Measurements from ENCODE around the gene CYGB. TPM values are rescaled to one million over a fixed set of nuclear protein-coding genes. Genes with fewer than 3 reads are reported as not detected.

Gene CYGB
- total and polyA plus RNA-seq, 2 of the 13 experiments (the other 11 are each of a cell fraction or from before 2014, with no cell fraction given): 18.9 to 27.1 TPM

DNA sequence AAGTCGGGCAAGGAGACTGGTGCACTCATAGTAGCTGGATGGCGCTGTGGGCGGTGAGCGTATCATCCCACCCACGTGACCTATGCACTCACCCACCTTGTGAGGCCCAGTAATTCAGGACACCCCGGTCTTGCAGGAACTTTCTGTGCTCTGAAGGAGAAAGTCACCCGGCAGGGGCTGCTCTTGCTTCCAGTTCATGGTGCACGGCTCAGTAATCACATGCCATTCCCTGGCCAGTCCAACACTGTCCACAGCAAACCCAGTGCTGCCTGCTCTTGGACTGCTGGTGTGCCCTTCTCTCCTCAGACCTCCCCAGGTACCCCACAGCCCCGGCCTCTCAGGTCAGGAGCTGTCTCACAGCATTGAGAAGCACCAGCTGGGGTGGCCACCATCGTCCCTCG, 19.9 kb downstream of the CYGB start (continued):
- TF ChIP-seq GZF1 (CRISPR knock-in tag; IDR thresholded peaks at IDR 0.05) (no peak), MTF1 (CRISPR knock-in tag; IDR thresholded peaks at IDR 0.05) (no peak), ZNF567 (CRISPR knock-in tag; IDR thresholded peaks at IDR 0.05; ENCODE audit: borderline replicate concordance) (no peak), MEIS2 (CRISPR knock-in tag; IDR thresholded peaks at IDR 0.05) (no peak), ZNF160 (CRISPR knock-in tag; IDR thresholded peaks at IDR 0.05) (no peak), IKZF4 (CRISPR knock-in tag; IDR thresholded peaks at IDR 0.05; ENCODE audit: borderline replicate concordance, low read depth, not compliant biosample characterization) (no peak), ZNF121 (CRISPR knock-in tag; IDR thresholded peaks at IDR 0.05) (0 out of 2 replicates have a peak, but pooled peaks have one; percentile 12), ZFX (CRISPR knock-in tag; IDR thresholded peaks at IDR 0.05; ENCODE audit: low read depth) (0 out of 2 replicates have a peak, but pooled peaks have one; percentile 35), ZNF124 (CRISPR knock-in tag; IDR thresholded peaks at IDR 0.05) (no peak), ARID2 (CRISPR knock-in tag; IDR thresholded peaks at IDR 0.05; ENCODE audit: borderline replicate concordance) (no peak), ZFP62 (CRISPR knock-in tag; IDR thresholded peaks at IDR 0.05) (no peak), ZNF749 (CRISPR knock-in tag; IDR thresholded peaks at IDR 0.05; ENCODE audit: borderline replicate concordance) (no peak), TEAD3 (CRISPR knock-in tag; optimal IDR thresholded peaks at IDR 0.05; ENCODE audit: borderline replicate concordance) (peak; percentile 53)
- TF ChIP-seq, protein P1, sequence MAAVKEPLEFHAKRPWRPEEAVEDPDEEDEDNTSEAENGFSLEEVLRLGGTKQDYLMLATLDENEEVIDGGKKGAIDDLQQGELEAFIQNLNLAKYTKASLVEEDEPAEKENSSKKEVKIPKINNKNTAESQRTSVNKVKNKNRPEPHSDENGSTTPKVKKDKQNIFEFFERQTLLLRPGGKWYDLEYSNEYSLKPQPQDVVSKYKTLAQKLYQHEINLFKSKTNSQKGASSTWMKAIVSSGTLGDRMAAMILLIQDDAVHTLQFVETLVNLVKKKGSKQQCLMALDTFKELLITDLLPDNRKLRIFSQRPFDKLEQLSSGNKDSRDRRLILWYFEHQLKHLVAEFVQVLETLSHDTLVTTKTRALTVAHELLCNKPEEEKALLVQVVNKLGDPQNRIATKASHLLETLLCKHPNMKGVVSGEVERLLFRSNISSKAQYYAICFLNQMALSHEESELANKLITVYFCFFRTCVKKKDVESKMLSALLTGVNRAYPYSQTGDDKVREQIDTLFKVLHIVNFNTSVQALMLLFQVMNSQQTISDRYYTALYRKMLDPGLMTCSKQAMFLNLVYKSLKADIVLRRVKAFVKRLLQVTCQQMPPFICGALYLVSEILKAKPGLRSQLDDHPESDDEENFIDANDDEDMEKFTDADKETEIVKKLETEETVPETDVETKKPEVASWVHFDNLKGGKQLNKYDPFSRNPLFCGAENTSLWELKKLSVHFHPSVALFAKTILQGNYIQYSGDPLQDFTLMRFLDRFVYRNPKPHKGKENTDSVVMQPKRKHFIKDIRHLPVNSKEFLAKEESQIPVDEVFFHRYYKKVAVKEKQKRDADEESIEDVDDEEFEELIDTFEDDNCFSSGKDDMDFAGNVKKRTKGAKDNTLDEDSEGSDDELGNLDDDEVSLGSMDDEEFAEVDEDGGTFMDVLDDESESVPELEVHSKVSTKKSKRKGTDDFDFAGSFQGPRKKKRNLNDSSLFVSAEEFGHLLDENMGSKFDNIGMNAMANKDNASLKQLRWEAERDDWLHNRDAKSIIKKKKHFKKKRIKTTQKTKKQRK (IDR thresholded peaks at IDR 0.05; ENCODE audit: low read length): no peak
- TF ChIP-seq, protein P2, sequence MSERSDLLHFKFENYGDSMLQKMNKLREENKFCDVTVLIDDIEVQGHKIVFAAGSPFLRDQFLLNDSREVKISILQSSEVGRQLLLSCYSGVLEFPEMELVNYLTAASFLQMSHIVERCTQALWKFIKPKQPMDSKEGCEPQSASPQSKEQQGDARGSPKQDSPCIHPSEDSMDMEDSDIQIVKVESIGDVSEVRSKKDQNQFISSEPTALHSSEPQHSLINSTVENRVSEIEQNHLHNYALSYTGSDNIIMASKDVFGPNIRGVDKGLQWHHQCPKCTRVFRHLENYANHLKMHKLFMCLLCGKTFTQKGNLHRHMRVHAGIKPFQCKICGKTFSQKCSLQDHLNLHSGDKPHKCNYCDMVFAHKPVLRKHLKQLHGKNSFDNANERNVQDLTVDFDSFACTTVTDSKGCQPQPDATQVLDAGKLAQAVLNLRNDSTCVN (CRISPR knock-in tag; IDR thresholded peaks at IDR 0.05; ENCODE audit: borderline replicate concordance): peak; percentile 70; the same call in 1 of the 2 replicates
- TF ChIP-seq, protein P3, sequence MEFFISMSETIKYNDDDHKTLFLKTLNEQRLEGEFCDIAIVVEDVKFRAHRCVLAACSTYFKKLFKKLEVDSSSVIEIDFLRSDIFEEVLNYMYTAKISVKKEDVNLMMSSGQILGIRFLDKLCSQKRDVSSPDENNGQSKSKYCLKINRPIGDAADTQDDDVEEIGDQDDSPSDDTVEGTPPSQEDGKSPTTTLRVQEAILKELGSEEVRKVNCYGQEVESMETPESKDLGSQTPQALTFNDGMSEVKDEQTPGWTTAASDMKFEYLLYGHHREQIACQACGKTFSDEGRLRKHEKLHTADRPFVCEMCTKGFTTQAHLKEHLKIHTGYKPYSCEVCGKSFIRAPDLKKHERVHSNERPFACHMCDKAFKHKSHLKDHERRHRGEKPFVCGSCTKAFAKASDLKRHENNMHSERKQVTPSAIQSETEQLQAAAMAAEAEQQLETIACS (CRISPR knock-in tag; IDR thresholded peaks at IDR 0.05): no peak
- TF ChIP-seq, protein P4, sequence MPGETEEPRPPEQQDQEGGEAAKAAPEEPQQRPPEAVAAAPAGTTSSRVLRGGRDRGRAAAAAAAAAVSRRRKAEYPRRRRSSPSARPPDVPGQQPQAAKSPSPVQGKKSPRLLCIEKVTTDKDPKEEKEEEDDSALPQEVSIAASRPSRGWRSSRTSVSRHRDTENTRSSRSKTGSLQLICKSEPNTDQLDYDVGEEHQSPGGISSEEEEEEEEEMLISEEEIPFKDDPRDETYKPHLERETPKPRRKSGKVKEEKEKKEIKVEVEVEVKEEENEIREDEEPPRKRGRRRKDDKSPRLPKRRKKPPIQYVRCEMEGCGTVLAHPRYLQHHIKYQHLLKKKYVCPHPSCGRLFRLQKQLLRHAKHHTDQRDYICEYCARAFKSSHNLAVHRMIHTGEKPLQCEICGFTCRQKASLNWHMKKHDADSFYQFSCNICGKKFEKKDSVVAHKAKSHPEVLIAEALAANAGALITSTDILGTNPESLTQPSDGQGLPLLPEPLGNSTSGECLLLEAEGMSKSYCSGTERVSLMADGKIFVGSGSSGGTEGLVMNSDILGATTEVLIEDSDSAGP (CRISPR knock-in tag; IDR thresholded peaks at IDR 0.05; ENCODE audit: borderline replicate concordance): 0 out of 2 replicates have a peak, but pooled peaks have one; percentile 32
- TF ChIP-seq, protein P5, sequence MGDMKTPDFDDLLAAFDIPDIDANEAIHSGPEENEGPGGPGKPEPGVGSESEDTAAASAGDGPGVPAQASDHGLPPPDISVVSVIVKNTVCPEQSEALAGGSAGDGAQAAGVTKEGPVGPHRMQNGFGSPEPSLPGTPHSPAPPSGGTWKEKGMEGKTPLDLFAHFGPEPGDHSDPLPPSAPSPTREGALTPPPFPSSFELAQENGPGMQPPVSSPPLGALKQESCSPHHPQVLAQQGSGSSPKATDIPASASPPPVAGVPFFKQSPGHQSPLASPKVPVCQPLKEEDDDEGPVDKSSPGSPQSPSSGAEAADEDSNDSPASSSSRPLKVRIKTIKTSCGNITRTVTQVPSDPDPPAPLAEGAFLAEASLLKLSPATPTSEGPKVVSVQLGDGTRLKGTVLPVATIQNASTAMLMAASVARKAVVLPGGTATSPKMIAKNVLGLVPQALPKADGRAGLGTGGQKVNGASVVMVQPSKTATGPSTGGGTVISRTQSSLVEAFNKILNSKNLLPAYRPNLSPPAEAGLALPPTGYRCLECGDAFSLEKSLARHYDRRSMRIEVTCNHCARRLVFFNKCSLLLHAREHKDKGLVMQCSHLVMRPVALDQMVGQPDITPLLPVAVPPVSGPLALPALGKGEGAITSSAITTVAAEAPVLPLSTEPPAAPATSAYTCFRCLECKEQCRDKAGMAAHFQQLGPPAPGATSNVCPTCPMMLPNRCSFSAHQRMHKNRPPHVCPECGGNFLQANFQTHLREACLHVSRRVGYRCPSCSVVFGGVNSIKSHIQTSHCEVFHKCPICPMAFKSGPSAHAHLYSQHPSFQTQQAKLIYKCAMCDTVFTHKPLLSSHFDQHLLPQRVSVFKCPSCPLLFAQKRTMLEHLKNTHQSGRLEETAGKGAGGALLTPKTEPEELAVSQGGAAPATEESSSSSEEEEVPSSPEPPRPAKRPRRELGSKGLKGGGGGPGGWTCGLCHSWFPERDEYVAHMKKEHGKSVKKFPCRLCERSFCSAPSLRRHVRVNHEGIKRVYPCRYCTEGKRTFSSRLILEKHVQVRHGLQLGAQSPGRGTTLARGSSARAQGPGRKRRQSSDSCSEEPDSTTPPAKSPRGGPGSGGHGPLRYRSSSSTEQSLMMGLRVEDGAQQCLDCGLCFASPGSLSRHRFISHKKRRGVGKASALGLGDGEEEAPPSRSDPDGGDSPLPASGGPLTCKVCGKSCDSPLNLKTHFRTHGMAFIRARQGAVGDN (CRISPR knock-in tag; IDR thresholded peaks at IDR 0.05): peak; percentile 57
